D721Med (cell line): ENCODE results near the gene FREY1.

Experiments
- DNase-seq: peaks from one replicate; pipeline ENCODE4 v3.0.0; 2011; ENCODE audit warnings: low spot score; ENCODE audit not compliant: insufficient read length
- FAIRE-seq: peaks from 2 replicates; lab custom pipeline; 2011; peaks lifted over from hg19 to GRCh38; lab: Jason Lieb, UNC
- TF ChIP-seq, protein P1 (sequence below): IDR thresholded peaks from 2 replicates; pipeline ENCODE4 v1.5.1; 2012; ENCODE audit warnings: mild to moderate bottlenecking, control low read depth; ENCODE audit not compliant: insufficient read depth; ENCODE audit errors: missing control alignments

Gene FREY1

DNA sequence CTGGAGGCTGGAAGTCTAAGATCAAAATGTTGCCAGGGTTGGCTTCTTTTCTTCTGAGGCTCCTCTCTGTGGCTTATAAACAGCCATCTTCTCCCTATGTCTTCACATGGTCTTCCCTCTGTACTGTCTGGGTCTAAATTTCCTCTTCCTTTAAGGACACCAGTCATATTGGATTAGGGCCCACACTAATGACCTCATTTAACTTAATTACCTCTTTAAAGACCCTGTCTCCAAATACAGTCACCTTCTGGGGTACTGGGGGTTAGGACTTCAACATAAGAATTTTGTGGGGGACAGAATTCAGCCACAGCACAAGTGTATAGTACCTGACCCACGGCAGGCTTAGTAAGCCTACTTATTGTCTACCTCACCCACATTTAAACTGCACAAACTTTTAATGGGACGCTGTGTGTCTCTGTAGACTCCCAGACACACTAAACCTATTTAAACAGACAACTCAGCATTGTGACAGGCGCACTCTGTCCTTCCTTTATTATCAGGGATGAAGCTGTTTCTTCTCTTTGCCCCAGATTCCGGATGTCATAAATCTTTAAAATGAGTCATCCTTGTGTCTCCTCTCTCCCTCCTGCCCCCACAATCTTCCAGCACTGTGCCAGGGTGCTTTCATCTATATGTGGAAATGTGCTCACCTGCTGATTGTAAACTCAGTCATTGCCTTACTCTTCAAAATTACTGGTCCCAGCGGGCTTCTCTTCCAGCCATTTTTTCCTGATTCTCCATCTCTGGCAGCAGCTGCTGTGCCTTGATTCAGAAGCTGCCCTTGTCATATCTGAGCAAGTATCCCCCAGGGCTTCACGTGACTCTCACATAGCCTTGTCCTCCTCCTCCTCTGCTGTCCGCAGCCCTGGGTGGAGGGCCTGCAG is 27.0 kb downstream of the FREY1 start:
- TF ChIP-seq, protein P1, sequence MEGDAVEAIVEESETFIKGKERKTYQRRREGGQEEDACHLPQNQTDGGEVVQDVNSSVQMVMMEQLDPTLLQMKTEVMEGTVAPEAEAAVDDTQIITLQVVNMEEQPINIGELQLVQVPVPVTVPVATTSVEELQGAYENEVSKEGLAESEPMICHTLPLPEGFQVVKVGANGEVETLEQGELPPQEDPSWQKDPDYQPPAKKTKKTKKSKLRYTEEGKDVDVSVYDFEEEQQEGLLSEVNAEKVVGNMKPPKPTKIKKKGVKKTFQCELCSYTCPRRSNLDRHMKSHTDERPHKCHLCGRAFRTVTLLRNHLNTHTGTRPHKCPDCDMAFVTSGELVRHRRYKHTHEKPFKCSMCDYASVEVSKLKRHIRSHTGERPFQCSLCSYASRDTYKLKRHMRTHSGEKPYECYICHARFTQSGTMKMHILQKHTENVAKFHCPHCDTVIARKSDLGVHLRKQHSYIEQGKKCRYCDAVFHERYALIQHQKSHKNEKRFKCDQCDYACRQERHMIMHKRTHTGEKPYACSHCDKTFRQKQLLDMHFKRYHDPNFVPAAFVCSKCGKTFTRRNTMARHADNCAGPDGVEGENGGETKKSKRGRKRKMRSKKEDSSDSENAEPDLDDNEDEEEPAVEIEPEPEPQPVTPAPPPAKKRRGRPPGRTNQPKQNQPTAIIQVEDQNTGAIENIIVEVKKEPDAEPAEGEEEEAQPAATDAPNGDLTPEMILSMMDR, result no peak
- no peak for FAIRE-seq
- DNase-seq, result no peak

DNA sequence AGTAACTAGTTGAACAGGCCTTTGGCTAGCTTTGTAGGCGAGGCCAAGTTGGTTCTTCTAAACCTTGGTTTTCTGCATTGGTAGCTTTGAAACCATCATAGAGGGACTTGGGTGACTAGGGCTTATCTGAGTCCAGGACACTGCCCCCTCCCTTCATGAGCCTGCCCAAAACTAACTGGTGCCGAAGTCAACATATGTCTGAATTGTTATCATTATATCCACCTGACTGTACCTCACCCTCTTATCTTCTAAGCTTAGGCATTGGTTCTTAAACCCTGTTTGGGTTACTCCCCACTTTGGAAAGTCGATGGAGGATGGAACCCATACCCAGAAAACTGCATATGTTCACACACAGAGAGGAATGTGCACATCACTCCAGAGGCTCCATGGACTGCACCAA is 29.2 kb downstream of the FREY1 start:
- FAIRE-seq (no peak), DNase-seq (no peak)
- TF ChIP-seq, protein P1, result no peak

DNA sequence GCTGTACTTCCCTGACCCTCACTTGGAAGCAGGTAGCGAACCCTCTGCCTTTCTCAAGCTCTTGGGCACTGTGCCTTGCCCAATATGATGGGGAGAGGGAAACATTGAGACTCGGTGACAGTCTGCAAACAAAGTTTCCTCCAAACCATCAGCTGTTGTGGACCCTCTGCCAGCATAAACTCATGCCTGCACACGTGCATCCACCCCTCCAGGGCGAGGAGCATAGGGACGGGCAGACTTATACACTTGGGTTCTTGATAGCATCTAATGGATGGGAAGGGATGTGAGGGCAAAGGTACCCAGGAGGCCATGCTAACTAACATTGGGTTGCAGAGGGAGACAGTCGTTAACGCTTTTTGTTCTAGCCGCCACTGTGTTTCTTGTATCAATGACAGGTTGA is 29.9 kb downstream of the FREY1 start:
- TF ChIP-seq, protein P1, result no peak
- DNase-seq, result no peak
- FAIRE-seq, result no peak

DNA sequence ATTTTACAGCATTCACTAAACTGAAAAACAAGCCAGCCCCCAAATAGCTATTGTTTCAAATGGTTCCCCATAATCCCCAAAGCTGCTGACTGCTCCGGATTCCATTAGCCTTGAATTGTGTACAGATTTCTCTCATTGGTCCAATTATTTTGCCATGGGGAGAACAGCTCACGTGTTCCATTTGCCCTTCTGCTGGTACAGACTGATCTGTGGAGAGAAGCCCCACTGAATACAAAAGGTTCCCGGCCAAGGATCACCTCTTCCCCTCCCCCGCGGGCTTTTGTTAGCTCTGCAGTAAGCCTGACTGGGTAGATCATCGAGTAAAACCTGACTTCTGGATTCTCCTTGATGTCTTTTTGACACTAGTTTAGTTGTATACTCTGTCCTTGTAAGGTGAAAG is 30.7 kb downstream of the FREY1 start:
- no peak for FAIRE-seq

DNA sequence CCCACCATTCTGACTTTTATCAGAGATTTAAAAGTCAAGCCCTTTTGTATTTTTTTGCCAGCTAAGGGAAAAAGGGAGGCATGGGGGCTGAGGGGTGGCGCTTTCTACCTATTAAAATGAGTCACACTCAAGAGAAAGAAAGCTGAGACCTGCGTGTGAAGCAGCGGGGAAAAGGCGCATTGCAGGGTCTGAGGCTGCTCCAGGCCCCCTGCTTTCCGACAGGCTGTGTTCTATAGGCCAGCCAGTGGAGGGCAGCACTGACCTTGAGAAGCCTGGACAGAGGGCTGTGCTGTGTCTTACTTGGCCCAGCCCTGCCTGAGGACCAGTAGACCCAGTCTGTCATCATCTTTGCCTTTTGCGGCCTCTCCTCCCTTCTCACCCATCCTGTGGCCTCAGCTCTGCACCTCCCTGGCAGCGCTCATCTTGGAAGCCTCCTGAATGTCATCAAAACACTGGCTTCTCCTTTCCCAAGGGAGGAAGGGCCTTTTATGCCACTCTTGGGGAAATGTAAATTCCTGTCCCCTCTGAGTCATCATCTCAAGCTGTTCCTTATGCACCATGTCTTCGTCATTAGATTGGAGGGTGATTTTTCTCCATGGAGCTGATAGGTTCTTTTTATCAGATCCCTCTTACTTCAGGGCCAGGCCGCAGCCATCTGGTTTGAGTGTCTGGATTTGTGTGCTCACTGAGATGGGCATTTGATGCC is 34.3 kb downstream of the FREY1 start:
- DNase-seq (peak; percentile 65), FAIRE-seq (no peak)
- TF ChIP-seq, protein P1, result peak; percentile 57

More for the DNA sequence above, 30.7 kb downstream of the FREY1 start:
- no peak for DNase-seq
- TF ChIP-seq, protein P1, result no peak

DNA sequence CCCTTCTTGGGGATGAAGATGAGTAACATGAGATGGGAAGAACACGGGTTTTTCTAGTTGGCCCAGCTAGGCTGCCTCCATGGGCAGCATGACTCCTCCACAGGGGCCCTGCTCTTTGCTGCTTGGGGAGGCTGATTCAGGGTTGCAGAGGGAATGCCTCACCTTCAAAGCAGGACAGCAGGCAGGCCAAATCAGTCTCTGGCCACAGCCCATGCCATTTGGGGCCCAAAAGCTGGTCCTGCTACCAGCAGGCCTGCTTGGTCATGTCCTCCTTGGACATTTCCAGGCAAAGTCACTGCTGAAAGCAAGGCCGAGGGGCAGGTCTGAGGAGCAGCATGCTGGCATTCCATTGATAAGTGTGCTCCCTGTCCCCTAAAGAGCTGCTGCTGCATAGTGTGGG is 35.4 kb downstream of the FREY1 start:
- FAIRE-seq (no peak), DNase-seq (no peak)
- TF ChIP-seq, protein P1, result no peak

DNA sequence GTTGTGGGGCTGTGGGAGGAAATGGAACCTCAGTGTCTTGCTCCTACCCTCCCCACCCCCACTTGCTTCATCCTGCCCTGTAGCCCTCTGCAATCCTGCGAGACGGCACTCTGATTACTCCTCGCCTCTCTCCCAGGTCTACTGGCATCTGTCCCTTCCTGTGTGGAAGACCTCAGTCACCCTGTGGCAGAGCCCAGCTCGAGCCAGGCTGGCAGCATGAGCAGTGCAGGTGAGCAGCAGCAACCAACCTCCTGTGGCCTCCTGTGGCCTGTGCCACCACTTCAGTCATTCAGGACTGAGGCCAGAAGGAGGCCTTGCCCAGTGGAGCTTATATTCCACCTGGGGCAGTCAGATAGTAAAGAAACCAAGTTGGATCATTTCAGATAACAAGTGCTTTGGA is 36.4 kb downstream of the FREY1 start:
- TF ChIP-seq, protein P1, result no peak
- no peak for DNase-seq
- no peak for FAIRE-seq
